ENCODE results near the gene DTX4.

DTX4 gene

GRCh38 chr11:59192446-59193020 lies 20.6 kb downstream of the DTX4 start:
- no peak for DNase-seq (ENCODE audit: low read depth in 2 of 2)

- DNase-seq (ENCODE audit: low read depth in 2 of 2), result no peak
Measured at GRCh38 chr11:59193587-59194130, 21.7 kb downstream of the DTX4 start.

- DNase-seq (ENCODE audit: low read depth in 2 of 2), result no peak
Measured at GRCh38 chr11:59195586-59195985, 23.7 kb downstream of the DTX4 start.

- no peak for DNase-seq (ENCODE audit: low read depth in 2 of 2)
Measured at GRCh38 chr11:59196777-59197176, 24.8 kb downstream of the DTX4 start.

- no peak for DNase-seq (ENCODE audit: low read depth in 2 of 2)
Measured at GRCh38 chr11:59197991-59198390, 26.1 kb downstream of the DTX4 start.

GRCh38 chr11:59198726-59199125 lies 26.8 kb downstream of the DTX4 start:
- no peak for DNase-seq (ENCODE audit: low read depth in 2 of 2)

GRCh38 chr11:59199546-59200422 lies 27.9 kb downstream of the DTX4 start:
- DNase-seq (ENCODE audit: low read depth in 2 of 2), result no peak

GRCh38 chr11:59200423-59200746 lies 28.5 kb downstream of the DTX4 start:
- no peak for DNase-seq (ENCODE audit: low read depth in 2 of 2)

GRCh38 chr11:59201353-59201752 lies 29.4 kb downstream of the DTX4 start:
- DNase-seq (ENCODE audit: low read depth in 2 of 2), result no peak

- no peak for DNase-seq (ENCODE audit: low read depth in 2 of 2)
Measured at GRCh38 chr11:59204746-59205145, 32.8 kb downstream of the DTX4 start.

- DNase-seq (ENCODE audit: low read depth in 2 of 2), result no peak
Measured at GRCh38 chr11:59205648-59206047, 33.7 kb downstream of the DTX4 start.

- DNase-seq (ENCODE audit: low read depth in 2 of 2), result no peak
Measured at GRCh38 chr11:59206635-59207034, 34.7 kb downstream of the DTX4 start.

- peak; percentile 21 to 43 for DNase-seq (ENCODE audit: low read depth in 2 of 2)
Measured at GRCh38 chr11:59207988-59208451, 36.1 kb downstream of the DTX4 start.

GRCh38 chr11:59208956-59209355 lies 37.0 kb downstream of the DTX4 start:
- DNase-seq (ENCODE audit: low read depth in 2 of 2), result no peak

- DNase-seq (ENCODE audit: low read depth in 2 of 2), result no peak
Measured at GRCh38 chr11:59212222-59212621, 40.3 kb downstream of the DTX4 start.

- no peak for DNase-seq (ENCODE audit: low read depth in 2 of 2)
Measured at GRCh38 chr11:59212744-59213631, 41.1 kb downstream of the DTX4 start, which contains the start of gene MPEG1. TSS of gene MPEG1 (minus strand) at chr11:59212927. CDS start at chr11:59212865, 62 bp downstream.

- DNase-seq (ENCODE audit: low read depth in 2 of 2), result no peak
Measured at GRCh38 chr11:59214141-59214893, 42.4 kb downstream of the DTX4 start.

- no peak for DNase-seq (ENCODE audit: low read depth in 2 of 2)
Measured at GRCh38 chr11:59216641-59217564, 45.0 kb downstream of the DTX4 start.

GRCh38 chr11:59218319-59218718 lies 46.4 kb downstream of the DTX4 start:
- DNase-seq (ENCODE audit: low read depth in 2 of 2), result no peak

- DNase-seq (ENCODE audit: low read depth in 2 of 2), result no peak
Measured at GRCh38 chr11:59218893-59219292, 47.0 kb downstream of the DTX4 start.
